HL-60 (cell line): ENCODE results near the gene CNTN3.
A peak's percentile ranks its signal among the peaks of the same experiment; 100 is the strongest.

Experiments used
- DNase-seq, 2 experiments: peaks; one replicate each; pipeline ENCODE4 v3.0.0-alpha.2; 2010 to 2020; ENCODE audit warnings: low read depth in 1 of 2, low spot score in 1 of 2
- H3K27ac ChIP-seq: fragments of 250-450 bp; sonication (Bioruptor Pico); replicated peaks from 2 replicates; pipeline ENCODE4 v1.5.1; 2020; ENCODE audit warnings: mild to moderate bottlenecking, moderate library complexity
- H3K27me3 ChIP-seq: fragments of 250-450 bp; sonication (Bioruptor Pico); 2 replicates; pipeline ENCODE4 v1.5.1; 2021; ENCODE audit warnings: mild to moderate bottlenecking, moderate library complexity; ENCODE audit not compliant: insufficient read depth, poor library complexity, severe bottlenecking
- H3K4me3 ChIP-seq: replicated peaks from 2 replicates; pipeline ENCODE4 v1.5.1; 2011; ENCODE audit warnings: mild to moderate bottlenecking, control low read depth, low read length; ENCODE audit not compliant: insufficient read depth
- GABPA ChIP-seq: IDR thresholded peaks from 2 replicates; pipeline ENCODE4 v1.6.1; 2012; ENCODE audit warnings: low read depth
- POLR2AphosphoS5 ChIP-seq: IDR thresholded peaks from 2 replicates; pipeline ENCODE4 v1.6.1; 2012; ENCODE audit warnings: low read depth
- REST ChIP-seq: IDR thresholded peaks from 2 replicates; pipeline ENCODE4 v1.6.1; 2012; ENCODE audit warnings: low read depth; ENCODE audit not compliant: insufficient replicate concordance
- SPI1 ChIP-seq: IDR thresholded peaks from 2 replicates; pipeline ENCODE4 v1.6.1; 2012; ENCODE audit warnings: low read depth, mild to moderate bottlenecking, borderline replicate concordance
- TF ChIP-seq, protein P1 (sequence below): IDR thresholded peaks from one replicate; pipeline ENCODE4 v1.5.1; 2011; ENCODE audit warnings: low read length, control low read depth, inconsistent platforms; ENCODE audit not compliant: insufficient read depth

The CNTN3 gene

GRCh38 chr3:74593152-74593551, 21.3 kb downstream of the CNTN3 start:
- no peak for DNase-seq
- TF ChIP-seq GABPA (no peak), POLR2AphosphoS5 (no peak), REST (no peak), SPI1 (no peak)
- TF ChIP-seq, protein P1, sequence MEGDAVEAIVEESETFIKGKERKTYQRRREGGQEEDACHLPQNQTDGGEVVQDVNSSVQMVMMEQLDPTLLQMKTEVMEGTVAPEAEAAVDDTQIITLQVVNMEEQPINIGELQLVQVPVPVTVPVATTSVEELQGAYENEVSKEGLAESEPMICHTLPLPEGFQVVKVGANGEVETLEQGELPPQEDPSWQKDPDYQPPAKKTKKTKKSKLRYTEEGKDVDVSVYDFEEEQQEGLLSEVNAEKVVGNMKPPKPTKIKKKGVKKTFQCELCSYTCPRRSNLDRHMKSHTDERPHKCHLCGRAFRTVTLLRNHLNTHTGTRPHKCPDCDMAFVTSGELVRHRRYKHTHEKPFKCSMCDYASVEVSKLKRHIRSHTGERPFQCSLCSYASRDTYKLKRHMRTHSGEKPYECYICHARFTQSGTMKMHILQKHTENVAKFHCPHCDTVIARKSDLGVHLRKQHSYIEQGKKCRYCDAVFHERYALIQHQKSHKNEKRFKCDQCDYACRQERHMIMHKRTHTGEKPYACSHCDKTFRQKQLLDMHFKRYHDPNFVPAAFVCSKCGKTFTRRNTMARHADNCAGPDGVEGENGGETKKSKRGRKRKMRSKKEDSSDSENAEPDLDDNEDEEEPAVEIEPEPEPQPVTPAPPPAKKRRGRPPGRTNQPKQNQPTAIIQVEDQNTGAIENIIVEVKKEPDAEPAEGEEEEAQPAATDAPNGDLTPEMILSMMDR, result no peak
- H3K27ac ChIP-seq, result no peak overlapping the region
- H3K27me3 ChIP-seq, result no peaks in the 10 kb centered on the region
- no peak overlapping the region for H3K4me3 ChIP-seq

- Histone ChIP-seq H3K27me3 (no peaks in the 10 kb centered on the region), H3K4me3 (no peak overlapping the region), H3K27ac (no peak overlapping the region)
- no peak for TF ChIP-seq GABPA
- TF ChIP-seq, protein P1, result no peak
- no peak for TF ChIP-seq REST
- no peak for TF ChIP-seq POLR2AphosphoS5
- TF ChIP-seq SPI1, result peak; percentile 90
- peak; percentile 11 to 55 for DNase-seq
Observed at GRCh38 chr3:74592359-74592758, 22.1 kb downstream of the CNTN3 start.

DNA sequence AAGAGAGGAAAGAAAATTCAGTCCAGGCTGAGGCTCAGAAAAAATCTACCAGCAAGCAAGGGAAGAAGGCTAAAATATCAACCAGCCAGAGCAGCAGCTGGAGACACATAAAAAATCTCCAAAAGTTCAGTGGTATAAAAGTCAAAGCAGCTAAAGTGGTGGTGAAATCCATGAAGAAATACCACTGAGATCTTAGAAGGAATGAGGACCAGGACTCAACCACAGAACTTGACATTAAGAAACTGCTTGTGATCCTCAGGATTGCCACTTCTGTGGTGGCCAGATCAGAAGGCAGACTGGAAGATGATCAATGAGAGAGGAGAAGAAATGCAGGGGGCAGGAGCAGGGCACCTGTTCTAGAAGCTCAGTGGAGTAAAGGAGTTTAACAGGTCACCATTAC, 22.5 kb downstream of the CNTN3 start:
- Histone ChIP-seq H3K27me3 (no peaks in the 10 kb centered on the region), H3K27ac (no peak overlapping the region), H3K4me3 (no peak overlapping the region)
- DNase-seq, result no peak
- TF ChIP-seq GABPA, result no peak
- no peak for TF ChIP-seq SPI1
- no peak for TF ChIP-seq REST
- TF ChIP-seq, protein P1, result no peak
- TF ChIP-seq POLR2AphosphoS5, result no peak
